Measurements from ENCODE around the gene OPRL1. TPM values are rescaled to one million over a fixed set of nuclear protein-coding genes. Genes with fewer than 3 reads are reported as not detected.

OPRL1 gene
- total RNA-seq, 1 donor from 2014 or later = 0.06 TPM

DNA sequence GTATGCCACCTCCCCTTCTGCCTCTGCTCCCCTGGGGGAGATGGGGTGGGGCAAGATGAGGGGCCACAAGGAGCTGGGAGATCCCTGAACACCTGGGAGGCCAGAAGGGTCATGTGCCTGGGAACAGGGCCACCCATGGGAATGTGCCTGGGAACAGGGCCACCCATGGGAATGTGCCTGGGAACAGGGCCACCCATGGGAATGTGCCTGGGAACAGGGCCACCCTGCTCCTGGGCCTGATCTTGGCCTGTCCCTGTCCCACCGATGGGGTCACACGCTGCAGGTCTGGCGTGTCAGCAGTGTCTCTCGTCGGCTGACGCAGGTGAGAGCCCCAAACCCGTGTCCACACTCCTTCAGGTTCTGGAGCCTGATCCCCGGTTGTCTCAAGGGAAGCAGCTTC lies 4.9 kb upstream of the OPRL1 start:
- no peak overlapping the region for H3K4me3 ChIP-seq (ENCODE audit: low read depth, low read length)
- TF ChIP-seq, protein P1, sequence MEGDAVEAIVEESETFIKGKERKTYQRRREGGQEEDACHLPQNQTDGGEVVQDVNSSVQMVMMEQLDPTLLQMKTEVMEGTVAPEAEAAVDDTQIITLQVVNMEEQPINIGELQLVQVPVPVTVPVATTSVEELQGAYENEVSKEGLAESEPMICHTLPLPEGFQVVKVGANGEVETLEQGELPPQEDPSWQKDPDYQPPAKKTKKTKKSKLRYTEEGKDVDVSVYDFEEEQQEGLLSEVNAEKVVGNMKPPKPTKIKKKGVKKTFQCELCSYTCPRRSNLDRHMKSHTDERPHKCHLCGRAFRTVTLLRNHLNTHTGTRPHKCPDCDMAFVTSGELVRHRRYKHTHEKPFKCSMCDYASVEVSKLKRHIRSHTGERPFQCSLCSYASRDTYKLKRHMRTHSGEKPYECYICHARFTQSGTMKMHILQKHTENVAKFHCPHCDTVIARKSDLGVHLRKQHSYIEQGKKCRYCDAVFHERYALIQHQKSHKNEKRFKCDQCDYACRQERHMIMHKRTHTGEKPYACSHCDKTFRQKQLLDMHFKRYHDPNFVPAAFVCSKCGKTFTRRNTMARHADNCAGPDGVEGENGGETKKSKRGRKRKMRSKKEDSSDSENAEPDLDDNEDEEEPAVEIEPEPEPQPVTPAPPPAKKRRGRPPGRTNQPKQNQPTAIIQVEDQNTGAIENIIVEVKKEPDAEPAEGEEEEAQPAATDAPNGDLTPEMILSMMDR (conservative IDR thresholded peaks at IDR 0.05; ENCODE audit: low read depth, low read length) = no peak
- DNase-seq (ENCODE audit: low read depth) = no peak

DNA sequence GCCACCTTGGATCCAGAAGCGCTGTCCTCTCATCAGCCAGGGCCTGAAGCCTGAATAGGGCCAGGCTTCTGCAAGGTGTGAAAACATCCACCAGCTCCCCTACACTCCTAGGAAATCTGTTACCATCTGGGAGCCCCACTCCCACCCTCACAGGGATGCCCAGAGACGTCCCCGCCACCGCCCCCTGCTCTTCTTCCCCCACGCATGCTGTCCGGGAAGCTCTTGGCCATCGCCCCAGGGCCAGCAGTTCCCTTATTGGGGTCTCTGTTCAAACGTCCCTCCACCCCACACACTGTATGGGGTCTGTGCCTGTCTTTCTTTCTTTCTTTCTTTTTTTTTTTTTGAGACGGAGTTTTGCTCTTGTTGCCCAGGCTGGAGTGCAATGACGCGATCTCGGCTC lies 4.3 kb upstream of the OPRL1 start:
- no peak overlapping the region for H3K4me3 ChIP-seq (ENCODE audit: low read depth, low read length)
- TF ChIP-seq, protein P1 (conservative IDR thresholded peaks at IDR 0.05; ENCODE audit: low read depth, low read length) = no peak
- DNase-seq (ENCODE audit: low read depth) = no peak

DNA sequence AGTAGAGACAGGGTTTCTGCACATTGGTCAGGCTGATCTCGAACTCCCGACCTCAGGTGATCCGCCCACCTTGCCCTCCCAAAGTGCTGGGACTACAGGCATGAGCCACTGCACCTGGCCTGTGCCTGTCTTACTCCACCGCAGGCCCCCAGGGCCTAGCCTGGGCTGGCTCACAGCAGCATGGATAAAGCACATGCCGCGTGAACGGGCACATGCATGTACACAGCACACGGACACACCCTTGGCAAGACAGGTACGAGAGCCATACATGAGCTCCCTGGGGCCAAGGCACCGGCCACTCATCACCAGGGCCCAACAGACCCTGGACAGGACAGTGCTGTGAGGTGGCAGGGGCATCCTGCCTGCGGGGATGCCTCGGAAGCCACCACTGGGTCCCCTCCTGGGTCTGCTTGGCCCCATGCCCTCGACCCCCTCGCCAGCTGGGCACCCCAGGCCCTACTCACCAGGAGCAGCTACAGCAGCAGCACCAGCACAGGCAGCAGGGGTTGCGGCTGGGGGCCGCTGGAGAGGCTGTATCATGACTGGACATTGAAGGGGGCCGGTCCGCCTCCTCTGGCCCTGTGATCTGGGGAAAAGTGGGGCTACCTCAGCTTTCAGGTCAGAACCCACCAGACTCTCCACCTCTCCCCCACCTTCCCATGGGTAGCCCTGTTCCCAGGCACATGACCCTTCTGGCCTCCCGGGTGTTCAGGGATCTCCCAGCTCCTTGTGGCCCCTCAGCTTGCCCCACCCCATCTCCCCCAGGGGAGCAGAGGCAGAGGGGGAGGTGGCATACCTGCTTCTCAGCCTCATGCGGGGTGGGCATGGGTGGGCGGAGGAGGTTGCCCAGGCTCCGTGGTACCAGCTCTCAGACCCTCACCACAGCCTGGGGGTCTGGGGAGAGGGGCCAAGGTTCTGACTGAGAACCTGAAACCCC lies 3.6 kb upstream of the OPRL1 start:
- no peak for DNase-seq (ENCODE audit: low read depth)
- TF ChIP-seq, protein P1 (conservative IDR thresholded peaks at IDR 0.05; ENCODE audit: low read depth, low read length) = no peak
- H3K4me3 ChIP-seq (ENCODE audit: low read depth, low read length) = no peak overlapping the region

DNA sequence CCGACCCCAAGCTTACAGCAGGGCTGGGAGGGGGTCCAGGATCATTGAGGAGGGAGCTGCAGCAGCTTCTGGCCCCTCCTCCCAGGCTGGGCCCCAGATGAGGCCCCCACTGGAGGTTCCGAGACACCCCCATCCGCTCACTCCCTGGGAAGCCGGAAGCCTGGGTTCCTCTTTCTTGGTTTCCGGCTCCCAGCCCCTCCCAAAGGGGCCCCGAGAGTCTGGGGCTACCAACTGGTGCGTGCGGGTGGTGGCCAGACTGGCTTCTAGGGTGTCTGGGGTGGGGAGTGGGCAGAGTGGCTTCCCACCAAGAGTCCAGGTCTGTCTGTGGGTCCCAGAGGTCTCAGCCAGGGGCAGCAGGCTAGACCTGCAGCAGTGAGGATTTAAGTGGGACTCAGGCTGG lies 2.8 kb upstream of the OPRL1 start:
- TF ChIP-seq, protein P1 (conservative IDR thresholded peaks at IDR 0.05; ENCODE audit: low read depth, low read length) = no peak
- DNase-seq (ENCODE audit: low read depth) = no peak
- no peak overlapping the region for H3K4me3 ChIP-seq (ENCODE audit: low read depth, low read length)

DNA sequence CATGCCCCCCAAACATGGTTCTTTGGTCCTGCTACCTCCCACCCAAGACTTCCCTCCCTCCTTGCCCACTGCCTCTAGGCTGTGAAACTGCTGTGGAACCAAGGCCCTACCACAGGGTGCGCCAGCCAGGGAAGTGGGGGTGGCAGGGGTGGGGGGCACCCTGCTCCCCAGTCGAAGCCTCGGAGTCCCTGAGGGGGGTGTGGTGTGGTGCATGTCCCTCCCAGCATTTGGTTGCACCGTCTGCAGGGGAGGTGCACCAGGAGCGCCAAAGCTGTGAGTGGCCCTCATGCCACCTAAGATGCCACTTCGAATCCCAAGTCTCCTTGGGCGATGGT lies 2.4 kb upstream of the OPRL1 start:
- TF ChIP-seq, protein P1 (conservative IDR thresholded peaks at IDR 0.05; ENCODE audit: low read depth, low read length) = no peak
- H3K4me3 ChIP-seq (ENCODE audit: low read depth, low read length) = no peak overlapping the region
- DNase-seq (ENCODE audit: low read depth) = no peak

DNA sequence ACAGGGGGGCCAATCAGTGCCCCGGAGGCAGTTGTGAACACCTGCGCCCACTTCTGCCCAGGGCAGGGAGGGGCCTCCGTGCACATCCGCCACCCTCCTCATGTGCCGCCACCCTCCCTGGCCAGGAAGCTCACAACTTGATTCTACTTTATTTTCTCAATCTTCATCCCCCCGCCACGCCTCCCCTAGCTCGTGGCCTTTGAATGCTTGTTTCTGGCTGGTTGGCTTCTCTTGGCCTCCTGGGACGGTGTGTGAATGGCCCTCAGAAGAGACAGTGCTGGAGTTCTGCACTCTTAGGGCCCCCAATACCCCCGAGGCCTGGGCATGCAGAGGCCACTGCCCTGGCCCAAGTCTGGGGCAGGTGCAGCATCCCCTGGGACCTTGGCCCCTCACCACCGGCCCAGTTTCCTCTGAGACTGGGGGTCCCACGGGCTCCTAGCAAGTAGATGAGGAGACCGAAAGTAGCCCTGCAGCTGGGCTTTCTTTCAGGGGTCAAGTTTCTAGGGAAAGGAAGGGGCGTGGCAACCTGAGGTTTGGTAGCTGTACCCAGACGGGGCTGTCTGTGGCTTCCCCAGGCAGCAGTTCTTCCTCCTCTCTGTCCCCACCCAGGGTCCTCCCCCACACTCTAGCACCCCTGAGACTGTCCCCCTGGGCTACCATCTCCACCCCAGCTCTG lies 1.9 kb upstream of the OPRL1 start:
- H3K4me3 ChIP-seq (ENCODE audit: low read depth, low read length) = no peak overlapping the region
- TF ChIP-seq, protein P1 (conservative IDR thresholded peaks at IDR 0.05; ENCODE audit: low read depth, low read length) = no peak
- no peak for DNase-seq (ENCODE audit: low read depth)

All from epithelial cell of proximal tubule (primary cell).